GM21447 (cell line): ENCODE measurements around the gene TRIM2.
A peak's percentile ranks its signal among the peaks of the same experiment; 100 is the strongest.
"Not testable (repeated sequence)": the region's sequence is repeated elsewhere in the genome, so short reads cannot be mapped to it uniquely, and the experiment has no call there.

ENCODE experiments used
- ATAC-seq: cut with Tn5 transposase; IDR thresholded peaks from one replicate; pipeline ENCODE4 v1.9.1; 2021; ENCODE audit not compliant: unreplicated experiment

The TRIM2 gene

DNA sequence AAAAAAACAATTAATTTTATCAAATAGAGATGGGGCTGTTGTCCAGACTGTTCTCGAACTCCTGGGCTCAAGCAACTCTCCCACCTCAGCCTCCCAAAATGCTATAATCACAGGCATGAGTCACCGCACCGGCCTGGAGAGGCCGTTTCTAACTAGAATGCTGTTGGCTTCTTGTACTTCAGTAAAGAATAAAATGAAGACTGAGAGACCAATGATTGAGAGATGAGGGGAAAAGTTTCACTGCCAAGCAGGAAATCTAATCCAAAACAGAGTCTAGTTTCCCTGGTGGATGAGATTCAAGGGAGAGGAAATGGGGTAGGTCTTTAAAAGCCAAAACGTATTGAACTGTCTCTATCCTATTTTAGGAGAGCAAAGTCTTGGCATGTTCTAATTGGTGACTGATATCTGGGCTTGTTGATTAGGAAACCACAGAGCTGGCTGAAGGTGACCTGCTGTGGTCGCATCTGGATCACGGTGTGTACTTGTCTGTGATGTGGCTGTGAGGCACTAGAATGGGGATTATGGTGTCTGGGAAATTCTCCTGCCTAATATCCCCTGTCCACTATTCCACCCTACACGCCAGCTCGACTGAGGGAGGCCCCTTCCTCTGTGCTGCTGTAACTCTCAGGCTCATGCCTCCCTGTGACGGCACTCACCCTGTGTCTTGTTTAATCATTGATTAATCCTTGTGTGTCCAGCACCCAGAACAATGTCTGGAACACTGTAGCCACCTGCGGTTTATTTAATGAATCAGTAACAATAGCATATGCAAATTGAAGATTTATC lies 15.0 kb upstream of the TRIM2 start:
- no peak for ATAC-seq

DNA sequence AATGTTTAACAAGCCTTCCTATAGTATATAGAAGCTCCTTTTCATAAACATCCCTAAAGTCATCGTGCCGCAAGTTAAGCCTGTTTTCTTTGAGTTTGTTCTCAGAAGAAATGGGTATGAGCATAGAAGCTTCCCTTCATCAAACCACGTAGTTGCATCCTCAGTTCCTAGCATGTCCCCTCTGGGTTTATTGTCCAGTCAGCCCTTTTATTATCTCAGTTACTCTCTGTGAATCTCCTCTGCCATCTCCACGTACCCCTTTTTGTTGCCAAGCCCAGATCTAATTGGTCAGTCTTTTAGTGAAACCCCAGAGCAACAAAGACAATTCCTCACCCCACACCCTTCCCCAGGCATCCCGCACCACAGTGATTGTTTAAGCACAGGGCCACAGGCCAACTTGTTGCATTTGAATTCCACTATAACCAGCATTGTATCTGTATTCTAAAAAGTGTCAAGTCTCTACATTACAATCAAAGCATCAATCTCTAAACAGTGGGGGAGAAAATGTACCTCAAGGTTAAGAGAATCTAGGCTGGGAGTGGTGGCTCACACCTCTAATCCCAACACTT lies 12.4 kb upstream of the TRIM2 start:
- no peak for ATAC-seq

DNA sequence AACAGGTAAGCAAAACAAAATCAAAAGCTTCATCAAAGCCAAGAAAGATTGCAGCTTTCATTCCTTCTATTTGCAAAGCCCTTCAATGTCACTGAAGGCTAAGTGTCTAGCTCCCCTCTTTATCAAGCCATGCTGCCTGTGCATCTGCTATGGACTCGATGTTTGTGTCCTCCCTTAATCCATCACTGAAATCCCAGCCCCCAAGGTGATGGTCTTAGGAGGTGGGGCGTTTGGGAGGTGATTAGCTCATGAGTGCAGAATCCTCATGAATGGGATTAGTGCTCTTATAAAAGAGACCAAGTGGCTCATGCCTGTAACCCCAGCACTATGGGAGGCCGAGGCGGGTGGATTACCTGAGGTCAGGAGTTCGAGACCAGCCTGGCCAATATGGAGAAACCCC lies 6.9 kb upstream of the TRIM2 start:
- ATAC-seq: no peak

DNA sequence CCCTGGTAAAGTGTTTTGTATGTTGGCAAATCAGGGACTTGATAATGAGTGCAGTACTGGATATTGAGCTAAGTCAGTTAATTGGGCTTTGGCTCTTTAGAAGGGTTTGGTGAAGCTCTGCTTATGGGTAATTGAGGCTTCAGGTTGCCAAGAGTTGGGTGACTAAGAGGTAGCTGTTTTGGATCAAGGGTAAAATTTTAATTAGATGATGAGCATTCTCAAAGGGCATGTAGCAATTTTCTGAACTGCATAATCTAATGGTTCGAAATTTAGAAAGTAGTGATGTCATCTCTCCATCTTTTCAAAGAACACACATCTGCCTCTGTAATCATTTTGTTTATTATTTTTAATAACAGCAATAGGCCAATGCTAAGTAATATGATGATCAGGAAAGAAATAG lies 5.5 kb upstream of the TRIM2 start:
- no peak for ATAC-seq

DNA sequence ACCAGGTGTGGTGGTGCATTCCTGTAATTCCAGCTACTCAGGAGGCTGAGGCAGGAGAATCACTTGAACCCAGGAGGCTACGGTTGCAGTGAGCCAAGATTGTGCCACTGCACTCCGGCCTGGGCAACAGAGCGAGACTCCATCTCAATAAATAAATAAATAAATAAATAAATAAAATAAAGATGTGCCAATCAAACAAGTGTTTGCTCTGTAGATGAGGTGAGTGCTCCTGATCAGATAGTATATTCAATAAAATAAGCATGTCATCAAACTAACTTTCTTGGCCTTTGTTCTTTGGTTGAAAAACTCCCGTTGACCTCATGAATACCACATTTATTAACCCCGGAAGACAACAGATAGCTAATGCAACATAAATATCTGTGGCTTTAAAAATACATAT lies 497 bp upstream of the TRIM2 start:
- ATAC-seq: not testable (repeated sequence)

DNA sequence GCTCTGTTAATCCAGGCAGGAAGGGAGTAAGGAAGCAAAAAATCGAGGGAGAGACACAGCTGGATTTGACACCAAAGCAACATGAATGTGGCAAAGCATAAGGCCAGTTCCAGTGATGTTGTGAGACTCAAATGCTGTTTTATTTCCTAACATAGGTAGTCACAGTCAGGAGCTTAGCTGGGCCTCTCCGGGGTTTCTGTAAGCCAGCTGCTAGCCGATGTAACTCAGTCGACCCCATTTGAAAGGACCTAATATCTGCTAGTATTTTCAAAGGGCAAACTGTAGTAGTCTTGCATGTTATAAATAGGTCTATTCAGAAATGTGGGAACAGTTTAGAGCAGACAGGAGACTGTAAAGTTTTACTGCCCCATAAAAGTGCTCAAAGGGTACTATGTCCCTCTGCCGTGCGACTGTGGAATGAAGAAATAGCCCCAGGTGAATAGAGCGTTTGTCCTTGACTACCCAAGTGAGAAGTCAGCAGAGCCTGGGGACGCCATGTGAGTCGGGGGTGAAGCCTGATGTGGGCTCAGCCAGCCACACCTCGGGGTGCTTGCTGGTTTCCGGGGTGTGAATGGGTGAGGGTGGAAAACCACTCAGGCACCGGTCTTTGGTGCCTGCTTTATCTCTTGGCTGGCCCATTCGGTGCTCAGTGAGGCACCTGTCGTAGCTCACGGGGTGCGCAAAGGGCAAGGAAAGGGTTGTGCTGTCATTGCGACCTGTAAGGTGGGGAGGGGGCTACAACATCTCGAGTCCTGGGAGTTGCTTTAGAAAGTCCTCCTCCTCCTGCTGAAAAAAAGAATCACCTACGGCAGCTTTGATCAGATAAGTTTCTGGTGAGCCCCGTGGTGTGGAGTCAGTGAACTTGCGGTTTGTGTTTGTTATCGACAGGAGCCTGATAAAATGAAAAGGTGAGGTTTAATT lies 745 bp downstream of the TRIM2 start:
- ATAC-seq: no peak

DNA sequence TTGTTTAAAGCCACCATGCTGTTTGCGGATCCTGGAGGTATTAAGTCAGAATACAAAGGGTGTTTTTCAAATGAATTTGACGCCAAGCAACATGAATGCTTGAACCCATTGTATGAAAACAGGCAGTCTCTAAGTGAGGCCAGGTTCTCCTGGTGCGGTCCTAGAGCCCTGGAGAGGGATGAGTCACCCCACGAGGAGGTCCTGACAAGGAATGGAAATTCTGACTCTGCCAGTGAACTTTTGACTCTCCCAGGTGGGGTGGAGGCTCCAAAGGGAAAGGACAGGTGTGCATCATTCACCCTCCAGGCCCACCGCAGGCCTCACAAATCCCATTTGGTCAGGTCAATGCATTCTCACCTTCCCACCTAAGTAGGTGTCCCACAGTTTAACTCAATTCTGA lies 1.5 kb downstream of the TRIM2 start:
- ATAC-seq: no peak

DNA sequence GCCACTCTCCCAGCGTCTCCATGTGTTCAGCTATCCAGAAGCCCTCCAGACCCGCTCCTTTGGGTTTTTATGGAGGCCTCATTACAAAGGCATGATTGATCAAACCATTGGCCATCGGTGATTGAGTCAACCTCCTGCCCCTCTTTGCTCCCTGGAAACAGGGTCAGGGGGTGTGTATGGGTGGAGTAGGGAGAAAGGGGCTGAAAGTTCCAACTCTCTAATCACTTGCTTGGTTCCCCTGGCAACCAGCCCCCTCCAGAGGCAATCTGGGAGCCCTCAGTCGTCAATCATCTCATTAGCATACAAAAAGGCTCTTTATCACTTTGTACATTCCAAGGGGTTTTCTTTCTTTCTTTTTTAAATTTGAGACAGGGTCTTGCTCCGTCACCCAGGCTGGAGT lies 2.3 kb downstream of the TRIM2 start:
- no peak for ATAC-seq

DNA sequence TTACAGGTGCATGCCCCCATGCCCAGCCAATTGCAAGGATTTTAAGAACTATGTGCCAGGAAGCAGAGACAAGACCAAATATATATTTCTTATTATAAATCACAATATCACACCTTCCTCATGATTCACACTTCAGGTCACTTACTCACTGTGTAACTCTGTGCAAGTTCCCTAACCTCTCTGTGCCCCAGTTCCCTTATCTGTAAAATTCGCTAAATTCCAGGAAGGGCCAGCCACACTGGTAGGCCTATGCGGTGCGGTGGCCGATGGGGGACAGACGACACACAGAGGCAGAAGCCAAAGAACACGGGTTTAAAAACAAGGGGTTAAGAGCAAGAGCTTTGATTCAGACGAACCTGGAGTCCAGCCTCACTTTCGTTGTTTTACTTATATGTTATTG lies 2.8 kb downstream of the TRIM2 start:
- ATAC-seq: no peak

DNA sequence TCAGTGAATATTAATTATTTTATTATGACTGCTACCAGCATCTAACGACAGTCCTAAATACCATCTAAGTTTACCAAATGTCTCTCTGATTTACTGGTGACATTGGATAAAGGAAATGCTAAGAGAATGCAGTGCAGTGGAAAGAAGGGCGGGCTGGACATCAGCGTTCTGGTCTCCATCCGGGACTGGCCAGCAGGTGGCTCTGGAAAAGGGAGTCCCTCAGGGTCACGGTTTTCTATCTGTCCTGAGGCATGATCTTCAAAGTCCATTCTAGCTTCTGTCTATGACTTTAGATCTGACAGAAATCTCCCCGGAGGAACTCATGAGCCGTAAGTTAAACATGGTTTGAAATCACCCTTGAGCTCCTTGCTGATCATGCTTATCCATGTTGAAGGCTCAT lies 3.3 kb downstream of the TRIM2 start:
- ATAC-seq: no peak

DNA sequence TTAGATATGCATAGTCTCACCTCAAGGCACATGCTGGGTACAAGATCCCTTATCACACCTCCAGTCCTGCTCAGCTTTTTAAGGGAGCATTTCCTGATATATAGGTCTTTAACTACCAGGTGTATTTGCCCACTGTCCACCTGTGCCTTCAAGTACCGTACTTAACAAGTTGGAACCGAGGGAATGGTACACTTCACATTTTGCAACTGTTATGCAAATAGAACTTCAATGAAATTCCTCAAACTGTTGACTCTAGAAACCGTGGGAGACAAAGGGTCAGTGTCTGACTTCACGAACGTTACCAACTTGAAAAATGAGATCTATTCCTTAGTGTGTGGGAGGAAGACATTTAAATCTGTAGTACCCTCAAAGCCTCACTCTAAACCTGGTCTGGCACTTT lies 5.2 kb downstream of the TRIM2 start:
- ATAC-seq: no peak

DNA sequence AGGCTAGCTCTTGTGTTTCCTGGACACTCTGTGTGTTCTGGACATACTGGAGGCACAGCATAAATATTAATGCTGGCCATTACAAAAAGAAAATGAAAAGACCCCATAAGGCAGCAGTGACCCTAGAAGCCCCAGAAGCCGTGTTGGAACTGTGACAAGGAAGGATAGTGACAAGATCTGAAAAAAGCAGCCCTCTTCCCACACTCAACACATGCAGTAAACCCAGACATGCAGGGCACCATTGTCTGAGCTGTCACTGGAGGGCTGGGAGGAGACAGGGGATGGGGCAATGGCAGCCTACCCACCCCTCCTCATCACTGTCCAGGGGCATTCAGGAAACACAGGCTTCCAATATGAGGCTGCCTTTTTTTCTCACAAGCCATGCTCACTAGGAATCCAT lies 6.5 kb downstream of the TRIM2 start:
- no peak for ATAC-seq

DNA sequence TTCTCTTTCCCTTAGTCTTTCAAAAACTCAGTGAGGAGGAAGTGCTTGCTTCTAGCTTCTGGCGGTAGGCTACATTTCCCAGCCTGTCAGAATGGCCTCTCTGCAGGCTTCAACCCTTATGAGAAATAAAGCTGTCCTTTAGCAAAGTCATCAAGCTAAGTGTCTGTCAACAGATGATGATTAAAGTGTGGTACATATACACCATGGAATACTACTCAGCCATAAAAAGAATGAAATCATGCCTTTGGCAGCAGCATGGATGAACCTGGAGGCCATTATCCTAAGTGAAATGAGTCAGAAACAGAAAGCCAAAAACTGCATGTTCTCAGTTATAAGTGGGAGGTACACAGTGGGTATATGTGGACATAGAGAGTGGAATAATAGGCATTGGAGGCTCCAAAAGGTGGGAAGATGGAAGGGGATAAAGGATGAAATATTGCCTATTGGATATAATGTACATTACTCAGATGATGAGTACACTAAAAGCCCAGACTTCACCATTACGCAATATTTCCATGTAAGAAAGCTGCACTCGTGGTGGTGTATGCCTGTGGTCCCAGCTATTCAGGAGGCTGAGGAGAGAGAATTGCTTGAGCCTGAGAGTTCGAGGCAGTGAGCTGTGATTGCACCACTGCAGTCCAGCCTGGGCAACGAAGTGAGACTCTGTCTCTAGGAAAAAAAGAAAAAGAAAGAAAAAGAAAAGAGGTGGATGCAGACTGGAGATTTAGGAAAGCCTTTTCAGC lies 7.9 kb downstream of the TRIM2 start:
- ATAC-seq: no peak

DNA sequence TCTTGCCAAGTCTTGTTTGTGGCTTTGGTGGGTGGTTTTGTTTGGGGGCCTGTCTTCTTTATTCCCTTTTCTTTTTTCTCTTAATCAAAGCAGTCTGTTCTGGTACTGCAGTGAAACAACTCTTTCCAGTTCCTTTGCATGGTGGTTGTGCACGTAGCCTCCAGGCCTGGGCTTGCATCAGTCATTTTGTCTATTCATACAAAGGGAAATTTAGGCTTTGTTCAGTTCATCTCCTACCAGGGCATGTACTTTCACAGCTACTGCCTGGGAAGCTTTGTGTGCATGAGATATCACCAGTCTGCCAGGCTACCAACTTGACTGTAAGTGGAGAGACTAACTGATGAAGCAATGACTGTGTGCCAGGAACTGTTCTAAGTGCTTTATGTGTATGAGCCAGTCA lies 8.5 kb downstream of the TRIM2 start:
- ATAC-seq: no peak

DNA sequence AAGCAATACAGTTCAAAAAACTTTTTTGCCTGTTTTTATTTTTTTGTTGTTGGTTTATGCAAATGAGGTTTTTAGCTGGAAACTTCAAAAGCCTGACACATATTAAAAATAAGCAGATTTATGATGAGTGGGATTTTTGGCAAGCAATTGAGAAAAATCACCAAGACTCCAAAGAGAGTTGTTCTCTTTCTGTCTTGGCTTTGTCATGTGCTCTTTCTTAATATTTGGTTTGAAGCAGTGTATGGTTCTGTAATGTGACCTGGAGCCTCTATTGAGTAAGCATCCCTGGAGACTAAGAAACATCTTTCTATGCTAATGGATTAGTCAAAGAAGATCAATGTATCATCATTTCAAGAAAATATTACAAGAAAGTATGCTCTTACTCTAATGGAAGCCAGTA lies 11.7 kb downstream of the TRIM2 start:
- ATAC-seq: no peak

DNA sequence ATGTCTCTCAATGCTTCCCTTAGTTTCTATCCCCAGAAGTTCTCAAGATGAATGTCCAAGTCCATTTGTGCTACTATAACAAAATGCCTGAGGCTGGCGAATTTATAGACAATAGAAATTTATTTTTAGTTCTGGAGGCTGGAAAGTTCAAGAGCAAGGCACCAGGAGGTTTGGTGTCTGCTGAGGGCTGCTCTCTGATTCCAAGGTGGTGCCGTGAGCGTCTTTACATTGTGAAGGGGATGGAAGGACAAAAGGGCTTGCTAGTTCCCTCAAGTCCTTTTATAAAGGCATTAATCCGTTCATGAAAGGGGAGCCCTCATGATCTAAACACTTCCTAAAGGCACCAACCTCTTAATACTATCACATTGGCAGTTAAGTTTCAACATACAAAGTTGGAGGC lies 12.3 kb downstream of the TRIM2 start:
- ATAC-seq: no peak

DNA sequence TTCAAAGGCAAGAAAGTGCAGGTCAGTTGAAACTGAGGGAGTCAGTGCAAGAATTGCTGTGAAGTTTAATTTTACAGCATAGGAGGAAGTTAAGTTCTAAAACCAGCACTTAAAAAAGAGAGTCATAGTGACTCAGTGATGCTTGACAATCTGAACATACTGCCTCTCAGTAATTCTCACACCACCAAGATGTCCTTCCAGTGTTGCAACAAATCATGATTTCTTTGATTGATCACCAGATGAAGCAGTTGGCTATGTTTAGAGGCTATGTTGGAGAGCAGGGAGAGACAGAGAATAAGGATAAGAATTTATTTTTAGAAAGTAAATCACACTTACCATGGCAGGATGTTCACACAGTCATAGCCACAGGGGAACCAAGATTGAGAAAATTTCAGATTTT lies 13.2 kb downstream of the TRIM2 start:
- ATAC-seq: no peak

DNA sequence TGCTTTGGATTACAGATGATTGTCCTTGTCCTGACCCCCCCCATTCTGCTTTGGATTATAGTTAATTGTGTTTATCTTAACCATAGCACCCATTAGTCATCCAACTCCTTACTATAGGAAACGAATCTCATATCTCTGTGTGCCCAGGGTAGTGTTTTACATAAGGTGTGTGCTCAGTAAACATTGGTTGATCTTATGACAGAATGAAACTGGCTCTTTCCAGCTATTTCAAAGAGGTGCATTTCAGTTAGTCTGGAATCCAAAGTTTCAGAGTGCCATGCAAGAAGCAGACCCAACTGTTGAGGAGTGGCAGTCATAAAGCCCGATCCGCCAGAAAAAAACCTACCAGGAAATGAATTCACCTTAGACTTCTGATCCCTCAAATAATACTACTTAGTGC lies 14.7 kb downstream of the TRIM2 start:
- no peak for ATAC-seq

DNA sequence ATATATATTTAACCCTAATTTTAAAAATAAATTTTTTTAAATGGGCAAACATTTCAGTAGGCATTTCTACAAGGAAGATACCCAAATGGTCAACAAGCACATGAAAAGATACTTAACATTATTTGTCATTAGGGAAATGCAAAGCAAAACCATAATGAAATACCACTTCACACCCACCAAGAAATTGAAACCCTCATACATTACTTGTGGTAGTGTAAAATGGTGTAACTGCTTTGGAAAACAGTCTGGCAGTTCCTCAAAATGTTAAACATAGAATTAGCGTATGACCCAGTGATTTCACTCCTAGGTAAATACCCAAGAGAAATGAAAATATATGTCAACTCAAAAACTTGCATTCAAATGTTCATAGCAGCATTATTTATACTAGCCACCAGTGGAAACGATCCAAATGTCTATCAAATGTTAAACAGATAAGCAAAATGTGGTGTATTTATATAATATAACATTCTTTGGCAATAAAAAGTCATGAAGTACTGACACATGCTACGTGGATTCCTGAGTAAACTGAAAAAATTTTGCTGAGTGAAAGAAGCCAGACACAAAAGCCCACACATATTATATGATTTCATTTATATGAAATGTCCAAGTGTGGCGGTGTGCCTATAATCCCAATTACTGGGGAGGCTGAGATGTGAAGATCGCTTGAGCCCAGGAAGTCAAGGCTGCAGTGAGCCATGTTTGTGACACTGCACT lies 16.6 kb downstream of the TRIM2 start:
- ATAC-seq: no peak

DNA sequence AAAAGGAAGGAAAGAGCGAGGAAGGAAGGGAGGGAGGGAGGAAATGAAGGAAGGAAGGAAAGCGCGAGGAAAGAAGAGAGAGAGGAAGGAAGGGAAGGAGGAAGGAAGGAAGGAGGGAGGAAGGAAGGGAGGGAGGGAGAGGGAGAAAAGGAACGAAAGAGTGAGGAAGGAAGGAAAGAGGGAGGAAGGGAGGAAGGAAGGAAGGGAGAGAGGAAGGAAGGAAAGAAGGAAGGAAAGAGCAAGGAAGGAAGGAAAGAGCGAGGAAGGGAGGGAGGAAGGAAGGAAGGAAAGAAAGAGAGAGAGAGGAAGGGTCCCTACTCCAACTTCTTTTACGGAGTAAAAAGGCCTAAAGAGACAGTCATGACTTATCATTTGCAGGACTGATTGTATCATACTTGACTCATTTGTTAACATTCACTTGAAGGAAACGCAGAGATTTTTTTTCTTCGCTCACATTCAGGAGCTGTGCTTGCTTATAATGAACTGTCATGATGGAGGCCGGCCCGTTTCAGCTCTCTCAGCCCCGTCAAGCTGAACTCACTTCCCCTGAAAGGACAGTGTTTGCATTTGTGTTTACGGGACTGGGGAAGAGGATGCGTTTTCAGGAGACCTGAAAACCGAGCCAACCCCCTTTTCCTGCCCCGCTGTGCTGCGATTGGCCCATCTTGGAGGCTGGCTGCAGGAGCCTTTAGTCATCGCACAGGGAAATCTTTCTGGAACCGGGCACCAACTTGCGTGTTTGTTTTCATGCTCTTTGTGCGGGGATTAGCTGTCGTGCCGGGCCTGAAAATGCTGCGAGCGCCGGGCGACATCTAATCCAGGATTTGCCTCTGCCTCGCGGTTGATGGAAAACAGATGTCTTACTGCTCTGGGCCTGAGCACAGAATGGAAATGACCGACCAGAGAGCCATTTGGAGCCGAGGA lies 17.8 kb downstream of the TRIM2 start:
- ATAC-seq: peak; percentile 39
